H9 (cell line): ENCODE measurements around the gene TUBB2B. TPM values are rescaled to one million over a fixed set of nuclear protein-coding genes. Genes with fewer than 3 reads are reported as not detected.
A peak's percentile ranks its signal among the peaks of the same experiment; 100 is the strongest.

Experiments used
- DNase-seq: peaks from one replicate; pipeline ENCODE4 v3.0.0-alpha.2; 2017
- H2AFZ ChIP-seq: one replicate; pipeline ENCODE4 v1.6.1; 2013; ENCODE audit warnings: mild to moderate bottlenecking, low read length, control low read depth, moderate library complexity
- H2AK5ac ChIP-seq: 2 replicates; pipeline ENCODE4 v1.6.1; 2013; ENCODE audit warnings: low read length, control low read depth, mixed read lengths; ENCODE audit not compliant: insufficient read length
- H2BK120ac ChIP-seq: one replicate; pipeline ENCODE4 v1.6.1; 2013; ENCODE audit warnings: low read depth, mild to moderate bottlenecking, low read length, control low read depth, inconsistent platforms; ENCODE audit not compliant: poor library complexity, severe bottlenecking
- H2BK12ac ChIP-seq: 2 replicates; pipeline ENCODE4 v1.6.1; 2013; ENCODE audit warnings: low read length, control low read depth, mixed read lengths, low read depth; ENCODE audit not compliant: insufficient read length
- H2BK15ac ChIP-seq: 2 replicates; pipeline ENCODE4 v1.6.1; 2013; ENCODE audit warnings: low read depth, low read length, control low read depth
- H2BK20ac ChIP-seq: one replicate; pipeline ENCODE4 v1.6.1; 2013; ENCODE audit warnings: low read depth, mild to moderate bottlenecking, low read length, control low read depth, inconsistent platforms; ENCODE audit not compliant: poor library complexity, severe bottlenecking
- H2BK5ac ChIP-seq: 2 replicates; pipeline ENCODE4 v1.6.1; 2013; ENCODE audit warnings: low read length, control low read depth, mixed read lengths; ENCODE audit not compliant: insufficient read length
- H3K14ac ChIP-seq: 2 replicates; pipeline ENCODE4 v1.6.1; 2013; ENCODE audit warnings: low read length, control low read depth; ENCODE audit not compliant: insufficient read depth
- H3K18ac ChIP-seq: 2 replicates; pipeline ENCODE4 v1.6.1; 2013; ENCODE audit warnings: low read depth, mild to moderate bottlenecking, mixed read lengths, low read length, control low read depth; ENCODE audit not compliant: insufficient read length
- H3K23ac ChIP-seq: 2 replicates; pipeline ENCODE4 v1.6.1; 2013; ENCODE audit warnings: low read length, control low read depth, mixed read lengths, low read depth; ENCODE audit not compliant: insufficient read length
- H3K23me2 ChIP-seq: 2 replicates; pipeline ENCODE4 v1.6.1; 2013; ENCODE audit warnings: low read depth, mild to moderate bottlenecking, mixed read lengths, low read length, control low read depth; ENCODE audit not compliant: insufficient read length, poor library complexity, severe bottlenecking
- H3K27ac ChIP-seq: 2 replicates; pipeline ENCODE4 v1.5.1; 2013; ENCODE audit warnings: low read length, control low read depth, mixed read lengths, low read depth; ENCODE audit not compliant: insufficient read length
- H3K27me3 ChIP-seq: 2 replicates; pipeline ENCODE4 v1.6.1; 2013; ENCODE audit warnings: low read length, control low read depth, inconsistent platforms; ENCODE audit not compliant: insufficient read depth
- H3K4ac ChIP-seq: 2 replicates; pipeline ENCODE4 v1.6.1; 2013; ENCODE audit warnings: low read depth, mild to moderate bottlenecking, control low read depth, inconsistent platforms, low read length, moderate library complexity
- H3K4me1 ChIP-seq: 2 replicates; pipeline ENCODE4 v1.6.1; 2013; ENCODE audit warnings: low read length, control low read depth, inconsistent platforms; ENCODE audit not compliant: insufficient read depth
- H3K4me2 ChIP-seq: 2 replicates; pipeline ENCODE4 v1.6.1; 2013; ENCODE audit warnings: low read length, control low read depth, mixed read lengths; ENCODE audit not compliant: insufficient read length, insufficient read depth
- H3K56ac ChIP-seq: 2 replicates; pipeline ENCODE4 v1.6.1; 2013; ENCODE audit warnings: low read depth, mild to moderate bottlenecking, mixed read lengths, low read length, control low read depth; ENCODE audit not compliant: insufficient read length
- H3K79me1 ChIP-seq: 2 replicates; pipeline ENCODE4 v1.6.1; 2013; ENCODE audit warnings: low read depth, mild to moderate bottlenecking, moderate library complexity, low read length, control low read depth, inconsistent platforms; ENCODE audit not compliant: insufficient read depth, poor library complexity, severe bottlenecking
- H3K79me2 ChIP-seq: 2 replicates; pipeline ENCODE4 v1.6.1; 2013; ENCODE audit warnings: low read length, control low read depth, inconsistent platforms; ENCODE audit not compliant: insufficient read depth
- H3K9ac ChIP-seq: 2 replicates; pipeline ENCODE4 v1.6.1; 2013; ENCODE audit warnings: low read length, control low read depth, mixed read lengths; ENCODE audit not compliant: insufficient read length; ENCODE audit errors: extremely low read depth
- H3K9me3 ChIP-seq: one replicate; pipeline ENCODE4 v1.6.1; 2013; ENCODE audit warnings: low read depth, low read length, inconsistent platforms; ENCODE audit not compliant: control insufficient read depth
- H3T11ph ChIP-seq: one replicate; pipeline ENCODE4 v1.6.1; 2013; ENCODE audit warnings: mild to moderate bottlenecking, low read length, control low read depth, inconsistent platforms
- H4K20me1 ChIP-seq: one replicate; pipeline ENCODE4 v1.6.1; 2013; ENCODE audit not compliant: control insufficient read depth, insufficient read length, insufficient read depth
- H4K5ac ChIP-seq: 2 replicates; pipeline ENCODE4 v1.6.1; 2013; ENCODE audit warnings: low read depth, mild to moderate bottlenecking, mixed read lengths, low read length, control low read depth; ENCODE audit not compliant: insufficient read length
- H4K8ac ChIP-seq: replicated peaks from 2 replicates; pipeline ENCODE4 v1.6.1; 2013; ENCODE audit warnings: low read length, control low read depth, mixed read lengths, low read depth; ENCODE audit not compliant: insufficient read length
- H4K91ac ChIP-seq: 2 replicates; pipeline ENCODE4 v1.6.1; 2013; ENCODE audit warnings: low read depth, mild to moderate bottlenecking, moderate library complexity, mixed read lengths, low read length, control low read depth; ENCODE audit not compliant: insufficient read length
- H3K27ac Mint-ChIP-seq, 3 experiments: 2 replicates in 2 of 3; 3 replicates in 1 of 3; pipeline ENCODE4 v1.8.0; 2020 to 2021; ENCODE audit warnings: mixed read lengths in 3 of 3, mild to moderate bottlenecking in 1 of 3, moderate library complexity in 1 of 3
- H3K27me3 Mint-ChIP-seq: 2 replicates; pipeline ENCODE4 v1.8.0; 2021; ENCODE audit warnings: low read depth, mild to moderate bottlenecking, moderate library complexity, mixed read lengths
- H3K36me3 Mint-ChIP-seq, 3 experiments: 2 replicates in 2 of 3; 3 replicates in 1 of 3; pipeline ENCODE4 v1.8.0; 2020 to 2021; ENCODE audit warnings: low read depth in 3 of 3, mixed read lengths in 3 of 3; ENCODE audit not compliant: insufficient read depth in 1 of 3
- H3K4me1 Mint-ChIP-seq, 2 experiments: 2 replicates each; pipeline ENCODE4 v1.8.0; 2020; ENCODE audit warnings: mixed read lengths in 2 of 2
- H3K4me3 Mint-ChIP-seq, 2 experiments: 2 replicates in 1 of 2; 3 replicates in 1 of 2; pipeline ENCODE4 v1.8.0; 2020 to 2021; ENCODE audit warnings: mild to moderate bottlenecking in 2 of 2, mixed read lengths in 2 of 2, moderate library complexity in 1 of 2
- H3K9me3 Mint-ChIP-seq, 2 experiments: 2 replicates in 1 of 2; 3 replicates in 1 of 2; pipeline ENCODE4 v1.8.0; 2020; ENCODE audit warnings: mild to moderate bottlenecking in 2 of 2, mixed read lengths in 2 of 2, moderate library complexity in 1 of 2
- CTCF ChIP-seq: fragments of 200-600 bp; sonication (generic); conservative IDR thresholded peaks from 3 replicates; pipeline ENCODE4 v1.8.0; 2021; ENCODE audit warnings: antibody characterized with exemption, mild to moderate bottlenecking
- WGBS: extraction: QIAGEN DNeasy Blood & Tissue Kit; methylation state at CpG from one replicate; pipeline ENCODE4 v1.1.7; 2013; ENCODE audit warnings: missing lambda C conversion rate, low lambda C conversion rate, mixed read lengths; ENCODE audit not compliant: insufficient read length; ENCODE audit errors: extremely low coverage; 5-methylcytosine and 5-hydroxymethylcytosine counted together
- total RNA-seq: library from RNA; stranded (reverse); gene quantifications from 2 replicates; pipeline ENCODE4 v1.2.1, GENCODE V29; 2021

The TUBB2B gene
- total RNA-seq, 1 experiment from 2014 or later, result 320 TPM

GRCh38 chr6:3193102-3193849 is 34.2 kb downstream of the TUBB2B start:
- Histone ChIP-seq H3K9me3 (no peaks in the 10 kb centered on the region), H4K8ac (no peak overlapping the region), H2BK5ac (no peak overlapping the region), H2BK20ac (no peak overlapping the region), H3T11ph (no peak overlapping the region), H3K4me2 (no peak overlapping the region), H3K79me2 (no peaks in the 10 kb centered on the region), H3K27me3 (no peaks in the 10 kb centered on the region), H3K4me1 (peaks cover 12% of the 10 kb centered on the region), H2BK120ac (no peak overlapping the region), H4K20me1 (no peaks in the 10 kb centered on the region), H3K27ac (no peak overlapping the region), H3K4ac (no peak overlapping the region), H4K5ac (no peak overlapping the region), H4K91ac (no peak overlapping the region), H3K23me2 (no peaks in the 10 kb centered on the region), H3K18ac (peak overlapping the region; percentile 10), H3K56ac (no peak overlapping the region), H2AK5ac (no peak overlapping the region), H3K14ac (peak overlapping the region; percentile 39; the same call in 1 of the 2 replicates), H2BK15ac (no peak overlapping the region), H3K9ac (no peak overlapping the region), H2BK12ac (no peak overlapping the region), H3K79me1 (no peaks in the 10 kb centered on the region), H2AFZ (no peak overlapping the region), H3K23ac (no peak overlapping the region)
- no peak overlapping the region; a peak in 1 of 5 replicates for H3K4me3 Mint-ChIP-seq
- no CpG with 5 or more reads among the region's 23 CpGs for WGBS
- no peak for TF ChIP-seq CTCF
- peaks cover 10 to 11% of the 10 kb centered on the region in 2 experiments for H3K4me1 Mint-ChIP-seq
- H3K9me3 Mint-ChIP-seq, result peaks cover 0 to 4% of the 10 kb centered on the region in 2 experiments; a peak in 3 of 5 replicates
- no peaks in the 10 kb centered on the region for H3K27me3 Mint-ChIP-seq
- peak overlapping the region; percentile 20 to 61 (median 23); a peak in 1 of 7 replicates for H3K27ac Mint-ChIP-seq
- DNase-seq, result peak; percentile 43
- peaks cover 2 to 3% (median 2%) of the 10 kb centered on the region in 3 experiments; a peak in 3 of 7 replicates for H3K36me3 Mint-ChIP-seq
